HFFc6 (cell line): Measurements from ENCODE around the gene SIRT4. TPM values are rescaled to one million over a fixed set of nuclear protein-coding genes. Genes with fewer than 3 reads are reported as not detected.

Source experiments
- DNase-seq: peaks from one replicate; pipeline ENCODE4 v3.0.0-alpha.2; 2018
- H3K27ac Mint-ChIP-seq: 2 replicates; pipeline ENCODE4 v1.8.0; 2020; ENCODE audit warnings: mild to moderate bottlenecking, mixed read lengths
- H3K27me3 Mint-ChIP-seq: 2 replicates; pipeline ENCODE4 v1.8.0; 2021; ENCODE audit warnings: mild to moderate bottlenecking, moderate library complexity, mixed read lengths; ENCODE audit not compliant: insufficient read depth
- H3K36me3 Mint-ChIP-seq: 2 replicates; pipeline ENCODE4 v1.8.0; 2021; ENCODE audit warnings: low read depth, mixed read lengths
- H3K4me1 Mint-ChIP-seq: 2 replicates; pipeline ENCODE4 v1.8.0; 2020; ENCODE audit warnings: low read depth, mixed read lengths
- H3K4me3 Mint-ChIP-seq: 2 replicates; pipeline ENCODE4 v1.8.0; 2020; ENCODE audit warnings: mild to moderate bottlenecking, moderate library complexity, mixed read lengths
- H3K9me3 Mint-ChIP-seq: 2 replicates; pipeline ENCODE4 v1.8.0; 2020; ENCODE audit warnings: mild to moderate bottlenecking, mixed read lengths
- total RNA-seq, 6 experiments: library from RNA; stranded (reverse); fragmentation: NEBNext Ultra II Directional; extraction: Animal tissue kit (Norgen Biotek cat#: 25700); gene quantifications; 2 replicates in 1 of 6; 3 replicates in 5 of 6; pipeline ENCODE4 v1.2.3, GENCODE V29; 2021
- TF ChIP-seq, protein P1 (sequence below): fragments of 200-600 bp; sonication (generic); IDR thresholded peaks from 2 replicates; pipeline ENCODE4 v1.5.0; 2021; ENCODE audit warnings: antibody characterized with exemption, mild to moderate bottlenecking

Gene SIRT4
- total RNA-seq, 6 experiments from 2014 or later, result 0.84 to 2.1 (median 1.1) TPM

DNA sequence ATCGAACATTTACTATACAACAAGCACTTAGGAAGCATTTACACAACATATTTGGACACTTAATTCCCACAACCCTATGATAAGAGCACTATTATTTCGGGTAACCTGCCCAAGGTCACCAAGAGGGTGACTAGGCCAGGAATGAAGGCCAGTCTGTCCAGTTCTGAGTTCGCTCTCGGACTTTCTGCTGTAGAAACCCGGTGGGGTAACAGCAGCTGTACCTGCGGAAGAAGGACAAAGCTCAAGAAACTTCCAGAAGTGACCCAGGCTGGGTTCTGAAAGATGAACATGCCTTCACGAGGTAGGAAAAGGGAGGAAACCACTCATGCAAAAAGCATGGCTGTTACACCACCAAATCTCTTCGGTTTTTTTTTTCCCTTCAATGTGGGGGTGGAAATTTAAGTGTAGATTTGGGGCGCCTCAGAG lies 14.7 kb downstream of the SIRT4 start:
- H3K4me1 Mint-ChIP-seq, result peaks cover 16% of the 10 kb centered on the region
- no peaks in the 10 kb centered on the region for H3K36me3 Mint-ChIP-seq
- H3K27ac Mint-ChIP-seq, result peak overlapping the region; percentile 93
- H3K4me3 Mint-ChIP-seq, result peak overlapping the region; percentile 93
- no peaks in the 10 kb centered on the region for H3K9me3 Mint-ChIP-seq
- H3K27me3 Mint-ChIP-seq, result peaks cover 13% of the 10 kb centered on the region
- no peak for DNase-seq
- TF ChIP-seq, protein P1, sequence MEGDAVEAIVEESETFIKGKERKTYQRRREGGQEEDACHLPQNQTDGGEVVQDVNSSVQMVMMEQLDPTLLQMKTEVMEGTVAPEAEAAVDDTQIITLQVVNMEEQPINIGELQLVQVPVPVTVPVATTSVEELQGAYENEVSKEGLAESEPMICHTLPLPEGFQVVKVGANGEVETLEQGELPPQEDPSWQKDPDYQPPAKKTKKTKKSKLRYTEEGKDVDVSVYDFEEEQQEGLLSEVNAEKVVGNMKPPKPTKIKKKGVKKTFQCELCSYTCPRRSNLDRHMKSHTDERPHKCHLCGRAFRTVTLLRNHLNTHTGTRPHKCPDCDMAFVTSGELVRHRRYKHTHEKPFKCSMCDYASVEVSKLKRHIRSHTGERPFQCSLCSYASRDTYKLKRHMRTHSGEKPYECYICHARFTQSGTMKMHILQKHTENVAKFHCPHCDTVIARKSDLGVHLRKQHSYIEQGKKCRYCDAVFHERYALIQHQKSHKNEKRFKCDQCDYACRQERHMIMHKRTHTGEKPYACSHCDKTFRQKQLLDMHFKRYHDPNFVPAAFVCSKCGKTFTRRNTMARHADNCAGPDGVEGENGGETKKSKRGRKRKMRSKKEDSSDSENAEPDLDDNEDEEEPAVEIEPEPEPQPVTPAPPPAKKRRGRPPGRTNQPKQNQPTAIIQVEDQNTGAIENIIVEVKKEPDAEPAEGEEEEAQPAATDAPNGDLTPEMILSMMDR, result no peak

DNA sequence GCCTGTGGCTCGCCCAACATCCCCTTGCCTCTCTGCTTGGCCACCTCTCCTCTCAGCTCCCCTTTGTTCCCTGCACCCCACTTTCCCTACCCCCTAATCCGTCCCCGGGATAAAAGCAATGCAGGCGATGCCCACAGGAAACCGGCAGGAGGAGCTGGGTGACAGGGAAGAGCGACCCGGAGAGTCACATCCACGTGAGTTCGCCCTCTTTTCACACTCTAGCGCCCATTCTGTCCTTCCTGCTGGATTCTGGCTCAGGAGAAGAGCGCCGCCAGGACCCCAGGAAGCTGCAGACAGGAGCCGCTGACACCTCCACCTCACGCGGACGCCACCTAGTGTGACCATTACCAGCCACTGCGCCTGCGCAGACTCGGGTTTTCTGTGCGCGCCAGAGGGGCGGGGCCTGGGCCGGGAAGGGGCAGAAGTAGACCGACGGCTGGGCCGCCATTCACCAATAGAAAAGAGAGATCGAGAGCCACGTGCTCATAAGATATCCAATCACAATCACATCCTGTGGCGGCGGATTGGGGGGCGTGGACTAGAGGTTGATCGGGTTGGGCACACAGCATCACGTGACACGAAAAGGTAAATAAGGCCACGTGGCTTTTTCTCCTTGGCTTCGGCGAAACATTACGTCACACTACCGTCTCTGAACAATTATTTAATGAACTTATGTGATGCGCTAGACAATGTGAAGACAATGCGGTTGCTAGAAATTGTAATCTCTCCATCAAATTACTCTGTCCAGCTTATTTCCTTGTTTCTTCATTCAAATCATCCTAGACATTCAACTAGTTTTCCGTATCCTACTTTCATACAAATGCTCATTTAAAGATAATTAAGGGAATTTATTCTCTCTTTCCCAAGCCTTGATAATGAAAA lies 15.3 kb downstream of the SIRT4 start:
- no peaks in the 10 kb centered on the region for H3K36me3 Mint-ChIP-seq
- H3K9me3 Mint-ChIP-seq, result no peaks in the 10 kb centered on the region
- DNase-seq, result peak; percentile 99
- H3K27ac Mint-ChIP-seq, result peak overlapping the region; percentile 93
- peak overlapping the region; percentile 93 for H3K4me3 Mint-ChIP-seq
- TF ChIP-seq, protein P1, result peak; percentile 80
- peaks cover 16% of the 10 kb centered on the region for H3K4me1 Mint-ChIP-seq
- peaks cover 9% of the 10 kb centered on the region for H3K27me3 Mint-ChIP-seq

DNA sequence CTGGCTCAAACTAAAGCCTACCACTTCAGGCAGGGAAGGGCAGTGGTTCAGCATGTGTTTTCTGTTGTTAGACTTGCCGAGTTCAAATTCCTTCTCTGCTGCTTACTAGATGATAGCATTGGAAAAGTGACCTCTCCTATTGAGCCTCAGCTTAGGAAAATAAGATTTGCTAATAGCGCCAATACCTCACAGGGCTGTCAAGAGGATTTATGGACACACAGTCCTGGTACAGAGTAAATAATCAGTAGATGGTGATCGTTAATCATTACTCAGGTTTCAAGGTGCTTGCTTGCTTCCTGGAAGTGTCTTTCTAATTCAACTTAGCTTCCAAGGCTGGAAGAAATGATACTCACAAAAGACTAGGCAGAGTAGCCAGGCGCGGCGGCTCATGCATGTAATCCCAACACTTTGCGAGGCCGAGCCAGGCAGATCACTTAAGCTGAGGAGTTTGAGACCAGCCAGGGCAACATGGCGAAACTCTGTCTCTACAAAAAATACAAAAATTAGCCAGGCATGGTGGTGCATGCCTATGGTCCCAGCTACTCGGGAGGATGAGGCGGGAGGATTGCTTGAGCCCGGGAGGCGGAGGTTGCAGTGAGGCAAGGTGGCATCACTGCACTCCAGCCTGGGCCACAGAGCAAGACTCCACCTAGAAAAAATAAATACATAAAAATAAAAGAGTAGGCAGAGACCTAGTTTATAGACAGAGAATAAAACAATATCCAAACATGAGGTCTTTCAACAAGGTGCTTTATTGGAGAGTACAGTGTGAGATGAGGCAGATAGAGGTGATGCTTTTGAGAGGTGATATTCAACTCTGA lies 19.5 kb downstream of the SIRT4 start:
- Mint-ChIP-seq H3K27ac (no peak overlapping the region), H3K27me3 (peaks cover 15% of the 10 kb centered on the region), H3K9me3 (no peaks in the 10 kb centered on the region), H3K4me3 (no peak overlapping the region), H3K36me3 (no peaks in the 10 kb centered on the region), H3K4me1 (peaks cover 19% of the 10 kb centered on the region)
- TF ChIP-seq, protein P1, result no peak
- DNase-seq, result no peak

DNA sequence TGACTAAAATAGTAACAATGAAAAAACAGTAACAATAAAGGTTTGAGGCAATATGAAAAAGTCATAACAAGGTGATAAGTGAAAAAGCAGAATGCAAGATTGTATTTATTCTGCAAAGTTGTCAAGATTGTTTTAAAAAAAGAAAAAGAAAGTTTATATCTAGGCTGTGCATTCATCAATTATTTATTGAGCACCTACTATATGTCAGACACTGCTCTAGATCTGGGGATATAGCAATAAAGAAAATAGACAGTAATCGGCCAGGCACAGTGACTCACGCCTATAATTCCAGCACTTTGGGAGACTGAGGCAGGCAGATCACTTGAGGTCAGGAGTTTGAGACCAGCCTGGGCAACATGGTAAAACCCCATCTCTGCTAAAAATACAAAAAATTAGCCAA lies 21.7 kb downstream of the SIRT4 start:
- DNase-seq, result no peak
- peaks cover 25% of the 10 kb centered on the region for H3K27me3 Mint-ChIP-seq
- no peaks in the 10 kb centered on the region for H3K36me3 Mint-ChIP-seq
- 0 out of 2 replicates have a peak, but pooled peaks cover 5% of the 10 kb centered on the region for H3K4me1 Mint-ChIP-seq
- no peak overlapping the region for H3K27ac Mint-ChIP-seq
- H3K9me3 Mint-ChIP-seq, result no peaks in the 10 kb centered on the region
- H3K4me3 Mint-ChIP-seq, result no peak overlapping the region
- TF ChIP-seq, protein P1, result no peak

DNA sequence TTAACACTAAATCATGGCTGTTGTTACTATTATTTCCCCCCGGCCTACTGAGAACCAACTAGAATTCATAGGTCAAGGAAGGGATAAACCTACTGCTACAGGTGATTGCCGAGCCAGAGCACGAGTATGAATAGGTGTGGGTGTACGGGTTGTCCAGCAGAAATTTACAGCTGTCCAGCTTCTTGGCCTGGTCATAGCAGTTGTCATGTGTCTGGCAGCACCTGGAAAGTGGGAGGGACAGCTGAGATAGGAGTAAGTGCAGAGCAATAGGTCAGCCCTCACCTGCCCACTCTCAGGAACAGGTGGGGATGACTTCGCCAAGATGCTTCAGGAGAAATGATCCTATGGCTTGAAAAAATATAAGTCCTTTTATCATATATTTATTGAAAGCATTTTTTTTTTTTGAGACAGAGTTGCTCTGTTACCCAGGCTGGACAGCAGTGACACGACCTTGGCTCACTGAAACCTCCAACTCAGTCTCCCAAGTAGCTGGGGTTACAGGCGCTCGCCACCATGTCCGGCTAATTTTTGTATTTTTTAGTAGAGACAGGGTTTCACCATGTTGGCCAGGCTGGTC lies 22.8 kb downstream of the SIRT4 start:
- Mint-ChIP-seq H3K27ac (no peak overlapping the region; the same call in 1 of the 2 replicates), H3K9me3 (no peaks in the 10 kb centered on the region), H3K36me3 (no peaks in the 10 kb centered on the region), H3K4me1 (0 out of 2 replicates have a peak, but pooled peaks cover 5% of the 10 kb centered on the region), H3K4me3 (peak overlapping the region; percentile 94; the same call in 1 of the 2 replicates), H3K27me3 (peaks cover 29% of the 10 kb centered on the region)
- TF ChIP-seq, protein P1, result no peak
- DNase-seq, result no peak
